Keratinocyte (primary cell): ENCODE results near the gene VAV1. TPM values are rescaled to one million over a fixed set of nuclear protein-coding genes. Genes with fewer than 3 reads are reported as not detected.
"Not testable (repeated sequence)": the region's sequence is repeated elsewhere in the genome, so short reads cannot be mapped to it uniquely, and the experiment has no call there.

Experiments
- DNase-seq: peaks from one replicate; pipeline ENCODE4 v3.0.0-alpha.2; 2011; ENCODE audit warnings: low read depth, missing footprints, low spot score
- FAIRE-seq: peaks from 2 replicates; lab custom pipeline; 2011; peaks lifted over from hg19 to GRCh38; lab: Jason Lieb, UNC
- H2AFZ ChIP-seq: 2 replicates; pipeline ENCODE4 v1.6.0; 2012; ENCODE audit warnings: low read length, control low read depth, inconsistent platforms; ENCODE audit not compliant: control insufficient read depth
- H3K27ac ChIP-seq: 2 replicates; pipeline ENCODE4 v1.5.1; 2011; ENCODE audit warnings: low read length; ENCODE audit not compliant: control insufficient read depth, insufficient read depth
- H3K27me3 ChIP-seq: 3 replicates; pipeline ENCODE4 v1.6.0; 2011; ENCODE audit warnings: low read length; ENCODE audit not compliant: control insufficient read depth, insufficient read depth; ENCODE audit errors: extremely low read depth
- H3K36me3 ChIP-seq, 2 experiments: 2 replicates in 1 of 2; 3 replicates in 1 of 2; pipeline ENCODE4 v1.5.1; 2011; ENCODE audit warnings: low read length in 2 of 2, mild to moderate bottlenecking in 1 of 2; ENCODE audit not compliant: control insufficient read depth in 2 of 2, insufficient read depth in 2 of 2; ENCODE audit errors: extremely low read depth in 1 of 2
- H3K4me1 ChIP-seq: 3 replicates; pipeline ENCODE4 v1.5.1; 2011; ENCODE audit warnings: low read length; ENCODE audit not compliant: control insufficient read depth, insufficient read depth; ENCODE audit errors: extremely low read depth
- H3K4me2 ChIP-seq: 3 replicates; pipeline ENCODE4 v1.6.0; 2011; ENCODE audit warnings: low read depth, low read length; ENCODE audit not compliant: control insufficient read depth, insufficient read depth; ENCODE audit errors: extremely low read depth
- H3K4me3 ChIP-seq, 3 experiments: fragments of 200-600 bp in 1 of 3; sonication (generic) in 1 of 3; 2 replicates in 2 of 3; 3 replicates in 1 of 3; pipeline ENCODE4 v1.5.1; 2011 to 2016; ENCODE audit warnings: low read length in 3 of 3, mild to moderate bottlenecking in 3 of 3, control low read depth in 2 of 3, inconsistent platforms in 1 of 3, low read depth in 1 of 3, mixed read lengths in 1 of 3, mixed run types in 1 of 3, moderate library complexity in 1 of 3; ENCODE audit not compliant: control insufficient read depth in 2 of 3, insufficient read depth in 2 of 3; ENCODE audit errors: extremely low read depth in 1 of 3
- H3K79me2 ChIP-seq: 2 replicates; pipeline ENCODE4 v1.6.0; 2012; ENCODE audit warnings: low read length; ENCODE audit not compliant: control insufficient read depth, insufficient read depth
- H3K9ac ChIP-seq: 3 replicates; pipeline ENCODE4 v1.6.0; 2011; ENCODE audit warnings: low read length; ENCODE audit not compliant: control insufficient read depth, insufficient read depth; ENCODE audit errors: extremely low read depth
- H3K9me1 ChIP-seq: 3 replicates; pipeline ENCODE4 v1.6.0; 2011; ENCODE audit warnings: low read length; ENCODE audit not compliant: control insufficient read depth, insufficient read depth; ENCODE audit errors: extremely low read depth
- H3K9me3 ChIP-seq: 2 replicates; pipeline ENCODE4 v1.5.1; 2012; ENCODE audit warnings: low read depth, low read length; ENCODE audit not compliant: control insufficient read depth
- H4K20me1 ChIP-seq: 3 replicates; pipeline ENCODE4 v1.6.0; 2011; ENCODE audit warnings: low read length; ENCODE audit not compliant: control insufficient read depth, insufficient read depth; ENCODE audit errors: extremely low read depth
- CTCF ChIP-seq, 3 experiments: IDR thresholded peaks in 1 of 3; conservative IDR thresholded peaks in 1 of 3; optimal IDR thresholded peaks in 1 of 3; 2 replicates in 2 of 3; 3 replicates in 1 of 3; pipeline versions ENCODE3 to v1.5.1; 2011; ENCODE audit warnings: low read length in 3 of 3, mild to moderate bottlenecking in 3 of 3, moderate library complexity in 2 of 3, control low read depth in 1 of 3, inconsistent platforms in 1 of 3; ENCODE audit not compliant: insufficient read depth in 2 of 3; ENCODE audit errors: extremely low read depth in 1 of 3
- EZH2 ChIP-seq: IDR thresholded peaks from one replicate; pipeline ENCODE4 v1.6.1; 2012; ENCODE audit warnings: inconsistent platforms, mild to moderate bottlenecking, low read length, moderate library complexity
- dilution Hi-C: fragments of 300-500 bp; cut with MboI; formaldehyde crosslinking; loops from one replicate; pipeline ENCODE4 v1.7.0; 2020; ENCODE audit warnings: low sequenced_read_pairs; ENCODE audit not compliant: extremely low pct_ligation_motif_present
- polyA plus RNA-seq, 5 experiments: library from polyadenylated mRNA; depleted of rRNA in 3 of 5; stranded (reverse) in 3 of 5; stranded (forward) in 1 of 5; unstranded in 1 of 5; fragments of >200 nt; gene quantifications; 1 replicate in 1 of 5; 2 replicates in 3 of 5; 3 replicates in 1 of 5; pipeline versions ENCODE4 v1.2.1 to v1.2.3, GENCODE V29; 2011 to 2012; ENCODE audit warnings: missing spikeins in 2 of 5, low read depth in 1 of 5, low replicate concordance in 1 of 5

Gene VAV1
- polyA plus RNA-seq, 1 donor (not counting 4 experiments of a cell fraction or from before 2014, with no cell fraction given): 0.42 TPM

- H3K27ac ChIP-seq, FAIRE-seq, H3K9me3 ChIP-seq, H3K4me1 ChIP-seq, dilution Hi-C loops, H3K4me2 ChIP-seq, H3K36me3 ChIP-seq, H3K9me1 ChIP-seq, H3K9ac ChIP-seq, H3K4me3 ChIP-seq, H3K79me2 ChIP-seq, DNase-seq, H2AFZ ChIP-seq, H4K20me1 ChIP-seq, H3K27me3 ChIP-seq: not testable (repeated sequence)
These were observed 58.6 kb downstream of the VAV1 start for GRCh38 chr19:6831084-6831483.

GRCh38 chr19:6832412-6832811 is 59.9 kb downstream of the VAV1 start:
- Histone ChIP-seq H3K4me2 (no peak overlapping the region), H3K9me1 (no peaks in the 10 kb centered on the region), H3K27me3 (no peaks in the 10 kb centered on the region), H3K9ac (no peak overlapping the region), H3K79me2 (no peaks in the 10 kb centered on the region), H4K20me1 (no peaks in the 10 kb centered on the region), H3K27ac (no peak overlapping the region), H3K4me3 (no peak overlapping the region), H3K4me1 (peaks cover 5% of the 10 kb centered on the region), H3K9me3 (no peaks in the 10 kb centered on the region), H2AFZ (no peak overlapping the region), H3K36me3 (no peaks in the 10 kb centered on the region)
- dilution Hi-C loops: no loop called here
- no peak for TF ChIP-seq CTCF (optimal IDR thresholded peaks at IDR 0.05 in 1 of 3, IDR thresholded peaks at IDR 0.05 in 1 of 3, conservative IDR thresholded peaks at IDR 0.05 in 1 of 3; ENCODE audit: extremely low read depth in 1 of 3, insufficient read depth in 2 of 3, low read length in 3 of 3)
- no peak for TF ChIP-seq EZH2
- DNase-seq: no peak
- no peak for FAIRE-seq

- Histone ChIP-seq H3K27ac (no peak overlapping the region), H3K36me3 (no peaks in the 10 kb centered on the region), H3K9me1 (no peaks in the 10 kb centered on the region), H3K9ac (no peak overlapping the region), H3K79me2 (no peaks in the 10 kb centered on the region), H3K4me3 (no peak overlapping the region), H3K4me2 (no peak overlapping the region), H4K20me1 (no peaks in the 10 kb centered on the region), H3K9me3 (no peaks in the 10 kb centered on the region), H3K4me1 (peaks cover 2% of the 10 kb centered on the region), H3K27me3 (no peaks in the 10 kb centered on the region), H2AFZ (no peak overlapping the region)
- FAIRE-seq (no peak), DNase-seq (no peak)
- dilution Hi-C loops: no loop called here
- TF ChIP-seq EZH2 (no peak), CTCF (optimal IDR thresholded peaks at IDR 0.05 in 1 of 3, IDR thresholded peaks at IDR 0.05 in 1 of 3, conservative IDR thresholded peaks at IDR 0.05 in 1 of 3; ENCODE audit: extremely low read depth in 1 of 3, insufficient read depth in 2 of 3, low read length in 3 of 3) (no peak)
These were observed 60.8 kb downstream of the VAV1 start for GRCh38 chr19:6833166-6833790.
